Right cardiac atrium (tissue), 5 donors: Measurements from ENCODE around the gene RPP30. TPM values are rescaled to one million over a fixed set of nuclear protein-coding genes. Genes with fewer than 3 reads are reported as not detected.

Experiments used
- ATAC-seq, 2 donors: fragments of 200-7000 bp; cut with Tn5 transposase; one replicate each; pipeline versions ENCODE4 v1.8.0 to v1.9.1; 2020; ENCODE audit warnings: moderate library complexity in 2 of 2, mild to moderate bottlenecking in 1 of 2
- DNase-seq, 3 donors: peaks; one replicate each; pipeline ENCODE4 v3.0.0-alpha.2; 2020
- H3K27ac ChIP-seq: one replicate; pipeline ENCODE4 v1.5.1; 2013; ENCODE audit warnings: mild to moderate bottlenecking, low read length, control low read depth, moderate library complexity
- H3K27me3 ChIP-seq: one replicate; pipeline ENCODE4 v1.6.1; 2013; ENCODE audit not compliant: control insufficient read depth, insufficient read depth
- H3K4me1 ChIP-seq: one replicate; pipeline ENCODE4 v1.6.1; 2013; ENCODE audit warnings: low read length; ENCODE audit not compliant: control insufficient read depth, insufficient read depth
- H3K4me3 ChIP-seq: one replicate; pipeline ENCODE4 v1.5.1; 2013; ENCODE audit warnings: low read length, control low read depth
- H3K9me3 ChIP-seq: one replicate; pipeline ENCODE4 v1.6.1; 2013; ENCODE audit warnings: low read length; ENCODE audit not compliant: control insufficient read depth
- WGBS: extraction: QIAGEN DNeasy Blood & Tissue Kit; methylation state at CpG from one replicate; pipeline ENCODE4 v1.1.7; 2013; 5-methylcytosine and 5-hydroxymethylcytosine counted together
- intact Hi-C, 4 donors: fragments of 100-400 bp; cut with DNase I; formaldehyde crosslinking; loops; one replicate each; pipeline versions ENCODE4 v1.11.0 to v1.14.0; 2022 to 2023
- long read RNA-seq, 4 donors: library from polyadenylated mRNA; unstranded; transcript quantifications; one replicate each; pipeline ENCODE4 v2.0.0, GENCODE V29; 2020 to 2021
- polyA plus RNA-seq: library from polyadenylated mRNA; stranded (reverse); fragments of 200-250 nt; gene quantifications from one replicate; pipeline ENCODE4 v1.2.3, GENCODE V29; 2013
- total RNA-seq, 4 donors: library from RNA; stranded (reverse); fragmentation: NEBNext Ultra II Directional; extraction: Animal tissue kit (Norgen Biotek cat#: 25700); gene quantifications; one replicate each; pipeline ENCODE4 v1.2.1, GENCODE V29; 2021
- donor health status: healthy with polysubstance abuse.
- donor health status: DM: no; HTN: yes; CAD: no.
- donor health status: DM: no; HTN: no; CAD: no.
- donor health status: DM: no; HTN: yes; CAD: no; lungs with severe emphysema.
- donor health status: DM: yes; HTN: yes; CAD: no.

Gene RPP30
- total RNA-seq = 10 to 100 TPM; 26.9 to 35.5 (median 31.5) TPM
- polyA plus RNA-seq = 40.1 TPM
- long read RNA-seq, donor 1, transcript RPP30-202 (11 exons, 2,589 nt) = major isoform, 16 of 27 reads
- long read RNA-seq, donor 1, partial matches to known transcripts = 0 of 27 reads
- long read RNA-seq, donor 1, other reads (novel, unspliced or antisense) = 11 of 27 reads
- long read RNA-seq, donor 2, transcript RPP30-202 (11 exons, 2,589 nt) = major isoform, 5 of 7 reads
- long read RNA-seq, donor 2, partial matches to known transcripts = 0 of 7 reads
- long read RNA-seq, donor 2, other reads (novel, unspliced or antisense) = 2 of 7 reads
- long read RNA-seq, donor 3, transcript RPP30-202 (11 exons, 2,589 nt) = major isoform, 9 of 27 reads
- long read RNA-seq, donor 3, partial matches to known transcripts = 3 of 27 reads
- long read RNA-seq, donor 3, other reads (novel, unspliced or antisense) = 13 of 27 reads
- long read RNA-seq, donor 4, partial matches to known transcripts = 1 of 7 reads
- long read RNA-seq, donor 4, other reads (novel, unspliced or antisense) = 2 of 7 reads

DNA sequence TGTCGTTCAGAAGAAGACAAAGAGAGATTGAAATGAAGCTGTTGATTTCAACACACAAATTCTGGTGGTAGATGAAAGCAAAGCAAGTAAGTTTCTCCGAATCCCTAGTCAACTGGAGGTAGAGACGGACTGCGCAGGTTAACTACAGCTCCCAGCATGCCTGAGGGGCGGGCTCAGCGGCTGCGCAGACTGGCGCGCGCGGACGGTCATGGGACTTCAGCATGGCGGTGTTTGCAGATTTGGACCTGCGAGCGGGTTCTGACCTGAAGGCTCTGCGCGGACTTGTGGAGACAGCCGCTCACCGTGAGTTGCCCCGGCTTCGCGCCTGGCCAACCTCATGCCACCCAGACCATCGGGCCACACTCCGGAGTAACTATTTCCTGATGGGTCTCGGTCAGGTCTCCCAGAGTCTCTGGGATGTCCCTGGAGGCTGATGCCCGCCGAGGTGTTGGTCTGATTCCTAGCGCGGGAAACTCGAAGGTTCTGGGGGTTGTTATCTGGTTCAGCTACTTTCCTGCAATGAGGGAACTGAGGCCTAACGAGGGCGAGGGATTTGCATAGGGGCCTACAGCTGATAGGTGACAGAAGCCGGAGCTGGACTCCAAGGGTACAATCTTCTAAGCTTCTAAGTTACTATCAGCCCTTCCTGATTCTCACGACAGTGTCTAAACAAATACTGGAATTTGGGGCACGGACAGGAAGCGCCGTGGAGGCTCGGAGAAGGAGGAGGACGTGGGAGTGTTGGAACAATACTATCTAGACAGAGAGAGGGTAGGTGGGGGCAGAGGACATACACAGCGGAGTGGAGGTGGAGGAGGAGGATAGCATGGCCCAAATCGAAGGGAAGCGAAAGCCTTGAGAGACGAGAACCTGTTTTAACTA, at the start of gene RPP30:
Gene RPP30 (plus strand): TSS at position 209 of the 882 bp plus-strand sequence. CDS start 13 bp downstream, at position 222.
- Histone ChIP-seq H3K4me3 (peak within 1 kb of the TSS; percentile 93), H3K9me3 (no peaks in the 10 kb centered on the region), H3K27me3 (no peaks in the 10 kb centered on the region), H3K4me1 (peaks cover 3% of the 10 kb centered on the region), H3K27ac (peak within 1 kb of the TSS; percentile 53)
- intact Hi-C loops = no loop called here
- DNase-seq (peak; percentile 84 to 95 (median 93)), ATAC-seq (peak; percentile 99)
- WGBS = under 1% methylated on average over 43 of the region's 43 CpGs

DNA sequence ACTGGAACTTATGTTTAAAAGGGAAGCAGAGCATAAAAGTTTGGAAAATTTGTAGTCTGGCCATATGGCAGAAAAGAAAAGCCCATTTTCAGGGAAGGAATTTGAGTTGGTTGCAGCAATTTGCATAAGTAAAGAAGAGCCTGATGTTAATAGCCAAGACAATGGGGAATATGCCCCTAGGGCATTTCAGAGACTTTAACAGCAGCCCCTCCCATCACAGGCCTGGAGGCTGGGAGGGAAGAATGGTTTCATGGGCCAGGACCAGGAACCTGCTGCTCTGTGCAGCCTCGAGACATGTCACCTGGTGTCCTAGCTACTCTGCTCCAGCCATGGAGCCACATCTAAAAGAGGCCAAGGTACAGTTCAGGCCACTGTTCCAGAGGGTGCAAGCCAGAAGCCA, 49.3 kb upstream of the RPP30 start:
- ATAC-seq (no peak), DNase-seq (no peak)
- Histone ChIP-seq H3K9me3 (peaks cover 3% of the 10 kb centered on the region), H3K4me1 (no peaks in the 10 kb centered on the region), H3K27me3 (no peaks in the 10 kb centered on the region), H3K27ac (no peak overlapping the region), H3K4me3 (no peak overlapping the region)
- intact Hi-C loops = no loop called here
- 74% methylated on average over 1 of the region's 1 CpG for WGBS

DNA sequence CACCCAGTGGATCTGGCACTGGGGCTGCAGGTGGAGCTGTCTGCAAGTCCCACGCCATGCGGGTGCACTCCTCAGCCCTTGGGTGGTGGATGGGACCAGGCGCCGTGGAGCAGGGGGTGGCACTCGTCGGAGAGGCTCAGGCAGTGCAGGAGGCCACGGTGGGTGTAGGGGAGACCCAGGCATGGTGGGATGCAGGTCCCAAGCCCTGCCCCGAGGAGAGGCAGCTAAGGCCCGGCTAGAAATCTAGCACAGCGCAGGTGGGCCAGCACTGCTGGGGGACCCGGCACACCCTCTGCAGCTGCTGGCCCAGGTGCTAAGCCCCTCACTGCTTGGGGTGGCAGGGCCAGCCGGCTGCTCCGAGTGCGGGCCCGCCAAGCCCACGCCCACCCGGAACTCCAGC, 39.7 kb upstream of the RPP30 start:
- ATAC-seq (no peak), DNase-seq (no peak)
- WGBS = 90% methylated on average over 17 of the region's 17 CpGs
- no peak overlapping the region for H3K4me3 ChIP-seq
- no peak overlapping the region for H3K27ac ChIP-seq
- intact Hi-C loops = no loop called here
- H3K27me3 ChIP-seq = no peaks in the 10 kb centered on the region
- H3K9me3 ChIP-seq = no peaks in the 10 kb centered on the region
- H3K4me1 ChIP-seq = no peaks in the 10 kb centered on the region

DNA sequence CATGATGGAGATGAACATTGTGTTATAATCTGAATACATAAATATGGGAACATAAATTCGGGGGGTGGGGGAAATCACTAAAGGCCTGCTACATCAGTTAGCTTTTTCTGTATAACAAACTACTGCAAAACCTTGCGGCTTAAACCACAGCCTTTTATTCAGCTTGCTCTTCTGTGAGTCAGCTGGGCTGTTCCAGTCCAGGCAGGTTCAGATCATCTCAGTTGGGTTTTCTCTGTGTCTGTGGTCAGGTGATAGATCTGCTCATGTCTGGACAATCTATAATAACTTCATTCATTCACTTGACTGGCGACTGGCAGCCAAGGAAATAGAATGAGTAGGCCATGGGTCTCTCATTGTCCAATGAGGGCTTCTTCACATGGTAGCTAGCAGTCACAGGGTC, 37.4 kb upstream of the RPP30 start:
- DNase-seq = no peak
- no peak for ATAC-seq
- Histone ChIP-seq H3K27ac (no peak overlapping the region), H3K4me1 (no peaks in the 10 kb centered on the region), H3K4me3 (no peak overlapping the region), H3K27me3 (no peaks in the 10 kb centered on the region), H3K9me3 (no peaks in the 10 kb centered on the region)
- intact Hi-C loops = no loop called here
- WGBS = 84% methylated on average over 3 of the region's 3 CpGs

DNA sequence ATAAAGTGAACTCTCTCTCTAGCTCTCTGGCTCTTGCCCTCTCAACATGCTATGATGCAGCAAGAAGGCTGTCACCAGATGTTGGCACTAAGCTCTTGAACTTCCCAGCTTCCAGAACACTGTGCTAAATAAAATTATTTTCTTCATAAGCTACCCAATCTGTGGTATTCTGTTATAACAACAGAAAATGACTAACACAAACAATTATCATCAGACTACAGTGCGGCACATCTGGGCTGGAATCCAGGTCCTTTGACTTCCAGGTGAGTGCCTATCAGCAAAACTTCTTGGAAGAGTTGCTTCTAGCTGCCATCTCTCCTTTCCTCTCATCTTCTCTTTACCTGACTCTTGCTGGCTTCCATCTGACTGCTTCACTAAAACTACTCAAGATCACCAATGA, 34.3 kb upstream of the RPP30 start:
- DNase-seq = no peak
- intact Hi-C loops = no loop called here
- H3K9me3 ChIP-seq = no peaks in the 10 kb centered on the region
- H3K4me3 ChIP-seq = no peak overlapping the region
- no peak overlapping the region for H3K27ac ChIP-seq
- ATAC-seq = no peak
- WGBS = 96% methylated on average over 1 of the region's 1 CpG
- H3K27me3 ChIP-seq = no peaks in the 10 kb centered on the region
- no peaks in the 10 kb centered on the region for H3K4me1 ChIP-seq

DNA sequence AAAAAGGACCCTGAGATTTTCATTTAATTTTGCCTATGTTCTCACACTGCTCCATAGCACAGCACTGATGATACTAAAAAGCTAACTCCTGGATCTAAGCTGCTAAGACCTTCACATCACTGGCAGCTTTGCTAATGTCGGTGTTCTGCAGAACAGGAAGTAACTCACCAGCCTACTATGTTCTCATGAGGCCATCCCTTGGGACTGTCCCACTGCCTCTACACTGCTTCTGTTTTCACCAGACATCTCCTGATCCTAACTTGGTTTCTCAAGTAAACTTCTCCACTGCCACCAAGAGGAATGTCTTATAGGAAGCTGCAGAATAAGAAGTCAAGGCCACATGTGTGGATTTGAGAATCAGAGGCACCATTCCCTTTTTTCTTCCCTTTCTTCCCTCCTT, 29.0 kb upstream of the RPP30 start:
- Histone ChIP-seq H3K4me3 (no peak overlapping the region), H3K27me3 (no peaks in the 10 kb centered on the region), H3K4me1 (no peaks in the 10 kb centered on the region), H3K27ac (no peak overlapping the region), H3K9me3 (no peaks in the 10 kb centered on the region)
- DNase-seq (no peak), ATAC-seq (no peak)
- WGBS = 73% methylated on average over 1 of the region's 1 CpG
- intact Hi-C loops = no loop called here

DNA sequence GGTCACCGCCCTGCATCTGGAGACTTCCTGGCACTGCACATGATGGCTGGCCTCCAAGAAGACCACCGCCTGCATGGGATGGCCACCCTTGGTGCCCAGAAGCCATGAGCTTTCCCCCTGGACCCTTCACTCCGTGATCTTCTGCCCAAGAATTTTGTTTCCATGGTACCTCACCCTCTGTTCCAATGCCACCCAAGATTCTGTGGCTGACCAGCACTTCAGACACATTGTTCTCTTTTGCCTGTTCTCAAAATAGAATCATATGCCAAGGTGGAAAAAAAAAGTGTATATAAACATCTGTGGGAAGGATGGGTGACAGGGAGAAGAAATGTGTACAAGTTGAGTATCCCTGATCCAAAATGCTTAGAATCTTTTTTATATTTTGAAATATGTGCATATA, 26.0 kb upstream of the RPP30 start:
- H3K27me3 ChIP-seq = no peaks in the 10 kb centered on the region
- ATAC-seq (no peak), DNase-seq (no peak)
- no peak overlapping the region for H3K27ac ChIP-seq
- no peaks in the 10 kb centered on the region for H3K9me3 ChIP-seq
- intact Hi-C loops = no loop called here
- no peaks in the 10 kb centered on the region for H3K4me1 ChIP-seq
- 75% methylated on average over 3 of the region's 3 CpGs for WGBS
- no peak overlapping the region for H3K4me3 ChIP-seq

DNA sequence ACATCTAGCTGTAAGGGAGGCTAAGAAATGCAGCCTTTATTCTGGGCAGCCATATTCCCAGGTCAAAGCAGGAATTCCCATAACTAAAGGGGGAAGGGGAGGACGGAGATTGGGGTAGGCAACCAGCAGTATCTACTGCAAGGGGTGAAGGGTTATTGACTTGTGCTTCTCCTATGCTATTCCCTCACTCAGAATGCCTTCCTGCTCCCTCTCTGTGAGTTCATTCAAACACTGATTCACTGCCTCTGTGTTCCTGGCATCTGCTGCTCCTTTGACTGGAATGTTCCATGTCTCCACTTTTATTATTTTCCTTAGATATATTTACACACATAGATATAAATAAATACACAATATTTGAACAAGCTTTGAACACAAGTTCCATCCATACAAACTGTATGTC, 25.0 kb upstream of the RPP30 start:
- Histone ChIP-seq H3K27ac (no peak overlapping the region), H3K9me3 (no peaks in the 10 kb centered on the region), H3K4me3 (no peak overlapping the region), H3K4me1 (no peaks in the 10 kb centered on the region), H3K27me3 (no peaks in the 10 kb centered on the region)
- no peak for DNase-seq
- WGBS = 79% methylated on average over 1 of the region's 1 CpG
- intact Hi-C loops = no loop called here
- no peak for ATAC-seq

DNA sequence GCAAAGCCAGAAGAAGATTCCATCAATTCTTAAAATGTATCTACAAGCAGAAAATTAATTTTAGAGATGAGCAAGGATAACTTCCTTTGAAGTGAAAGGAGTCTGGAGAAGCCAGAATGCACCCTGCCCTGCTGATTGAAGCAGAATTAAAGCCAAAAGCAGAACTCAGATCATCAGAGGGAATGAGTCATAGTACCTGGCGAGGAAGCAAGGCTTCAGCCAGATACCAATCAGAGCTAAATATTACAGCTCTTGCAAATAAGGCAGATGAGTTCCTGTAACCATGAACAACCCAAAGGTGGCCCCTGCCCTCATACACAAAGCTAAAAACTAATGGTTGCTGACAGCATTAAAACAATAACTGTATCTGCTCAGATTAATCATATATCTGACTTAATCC, 24.3 kb upstream of the RPP30 start:
- H3K27ac ChIP-seq = no peak overlapping the region
- no peak overlapping the region for H3K4me3 ChIP-seq
- H3K27me3 ChIP-seq = no peaks in the 10 kb centered on the region
- peak in 1 of 2 donors; percentile 37 for ATAC-seq
- intact Hi-C loops = no loop called here
- no peaks in the 10 kb centered on the region for H3K9me3 ChIP-seq
- H3K4me1 ChIP-seq = no peaks in the 10 kb centered on the region
- DNase-seq = no peak
- 42% methylated on average over 1 of the region's 1 CpG for WGBS

DNA sequence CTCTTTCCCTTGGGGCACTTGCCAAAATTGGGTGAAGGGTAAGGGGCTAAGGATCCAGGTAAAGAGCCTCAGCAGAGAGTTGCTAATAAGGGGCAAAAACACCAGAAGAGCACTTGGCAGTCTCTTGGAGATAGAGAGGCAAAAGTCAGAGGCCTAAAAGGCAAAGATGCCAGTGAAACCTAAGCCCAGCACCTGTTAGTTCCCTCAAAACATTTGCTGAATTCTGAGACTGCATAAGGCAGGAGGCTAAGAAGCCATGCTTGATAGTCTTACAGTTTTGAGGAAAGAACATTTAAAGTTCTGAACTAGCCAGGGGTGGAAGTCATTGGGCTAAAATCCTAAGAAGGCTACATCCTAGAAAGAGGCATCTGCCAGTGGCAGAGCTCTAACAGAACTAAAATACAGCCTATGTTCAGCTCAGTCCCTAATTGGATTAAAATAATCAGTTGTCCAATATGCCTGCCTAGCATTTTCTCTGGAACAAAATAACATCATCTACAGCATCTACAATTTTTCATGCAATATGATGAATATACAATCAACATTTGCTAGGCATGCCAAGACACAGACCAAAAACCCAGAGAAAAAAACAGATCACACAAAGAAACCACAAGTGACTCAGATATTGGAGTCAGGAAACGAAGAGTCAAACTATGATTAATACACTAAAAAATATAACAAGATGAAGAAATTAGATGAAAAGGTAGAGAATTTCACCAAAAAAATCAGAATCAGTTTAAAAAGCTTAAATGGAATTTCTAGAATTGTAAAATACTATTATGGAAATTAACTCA, 21.6 kb upstream of the RPP30 start:
- WGBS = 82% methylated on average over 1 of the region's 1 CpG
- Histone ChIP-seq H3K27ac (no peak overlapping the region), H3K9me3 (no peaks in the 10 kb centered on the region), H3K4me3 (no peak overlapping the region), H3K4me1 (no peaks in the 10 kb centered on the region), H3K27me3 (peaks cover 2% of the 10 kb centered on the region)
- DNase-seq = no peak
- ATAC-seq = no peak
- intact Hi-C loops = loop anchor here in 2 of 4 donors (10.0 kb wide), 2 partner anchors 85 to 95 kb away; no protein-coding TSS in a partner anchor
